HCT116 (cell line): ENCODE measurements around the gene PRELP. TPM values are rescaled to one million over a fixed set of nuclear protein-coding genes. Genes with fewer than 3 reads are reported as not detected.

Experiments used
- ATAC-seq: fragments of 200-7000 bp; cut with Tn5 transposase; 2 replicates; pipeline ENCODE4 v1.9.1; 2020; ENCODE audit warnings: mild to moderate bottlenecking, moderate library complexity
- BruUV-seq: library from RNA; stranded (reverse); fragments of 400-500 nt; replicated peaks from 2 replicates; lab custom pipeline; 2021; lab: Mats Ljungman, UMichigan
- CTCF ChIA-PET: fragments of 300-600 bp; sonication (Branson Sonifier 250); formaldehyde crosslinking; loops from one replicate; lab custom pipeline; 2021; ENCODE audit warnings: antibody characterized with exemption; lab: Charles Lee
- POLR2A ChIA-PET: fragments of 300-600, 350-600 bp; sonication (Branson Sonifier 250); formaldehyde crosslinking; loops from one replicate; lab custom pipeline; 2021; ENCODE audit warnings: antibody characterized with exemption; lab: Charles Lee
- RAD21 ChIA-PET, 2 experiments: fragments of 300-600 bp; sonication (Branson Sonifier 250); formaldehyde crosslinking; loops; one replicate each; lab custom pipeline; 2023; ENCODE audit warnings: low total read pairs in 2 of 2; ENCODE audit not compliant: uncharacterized antibody in 2 of 2, unreplicated experiment in 2 of 2, low non-redundant PET in 1 of 2; lab: Charles Lee
- DNase-seq: peaks from one replicate; pipeline ENCODE4 v3.0.0-alpha.2; 2010; ENCODE audit warnings: low read depth, low spot score
- H2AFZ ChIP-seq: fragments of 200-600 bp; shearing (Covaris generic), sonication (generic); 2 replicates; pipeline ENCODE4 v1.6.1; 2017; ENCODE audit warnings: low read depth, mixed run types, mixed read lengths, antibody characterized with exemption, low read length; ENCODE audit not compliant: poor library complexity, severe bottlenecking
- H3K27ac ChIP-seq: 2 replicates; pipeline ENCODE4 v1.5.1; 2012; ENCODE audit warnings: low read depth, low read length
- H3K27me3 ChIP-seq: fragments of 200-600 bp; sonication (generic); 2 replicates; pipeline ENCODE4 v1.6.1; 2016; ENCODE audit warnings: mixed run types, low read length, mixed read lengths; ENCODE audit not compliant: insufficient read depth
- H3K36me3 ChIP-seq, 2 experiments: fragments of 200-500 bp in 1 of 2; fragments of 200-600 bp in 1 of 2; sonication (Bioruptor generic) in 1 of 2; sonication (generic) in 1 of 2; 2 replicates each; pipeline versions ENCODE4 v1.5.1 to v1.6.1; 2014 to 2016; ENCODE audit warnings: low read length in 2 of 2, inconsistent platforms in 1 of 2, mixed read lengths in 1 of 2, mixed run types in 1 of 2; ENCODE audit not compliant: insufficient read depth in 2 of 2, control insufficient read depth in 1 of 2
- H3K4me1 ChIP-seq, 2 experiments: fragments of 200-600 bp in 1 of 2; sonication (generic) in 1 of 2; 2 replicates each; pipeline versions ENCODE4 v1.5.1 to v1.6.1; 2012 to 2017; ENCODE audit warnings: low read length in 2 of 2, inconsistent platforms in 1 of 2, mild to moderate bottlenecking in 1 of 2, mixed read lengths in 1 of 2, mixed run types in 1 of 2, moderate library complexity in 1 of 2; ENCODE audit not compliant: insufficient read depth in 2 of 2, control insufficient read depth in 1 of 2
- H3K4me2 ChIP-seq: fragments of 200-600 bp; sonication (generic); 2 replicates; pipeline ENCODE4 v1.6.1; 2017; ENCODE audit warnings: mixed run types, low read length, mixed read lengths
- H3K4me3 ChIP-seq, 2 experiments: fragments of 200-600 bp in 1 of 2; sonication (generic) in 1 of 2; replicated peaks in 1 of 2; 2 replicates each; pipeline ENCODE4 v1.5.1; 2011 to 2016; ENCODE audit warnings: low read length in 2 of 2, control low read depth in 1 of 2, low read depth in 1 of 2, mild to moderate bottlenecking in 1 of 2, mixed read lengths in 1 of 2, mixed run types in 1 of 2
- H3K79me2 ChIP-seq: fragments of 200-600 bp; sonication (generic); 2 replicates; pipeline ENCODE4 v1.6.1; 2017; ENCODE audit warnings: mild to moderate bottlenecking, mixed run types, low read length, moderate library complexity, mixed read lengths; ENCODE audit not compliant: insufficient read depth
- H3K9ac ChIP-seq: fragments of 200-600 bp; sonication (generic); 2 replicates; pipeline ENCODE4 v1.6.1; 2016; ENCODE audit warnings: low read length, mixed read lengths
- H3K9me2 ChIP-seq: fragments of 200-600 bp; sonication (generic), shearing (Covaris generic); 2 replicates; pipeline ENCODE4 v1.6.1; 2017; ENCODE audit warnings: mixed run types, mild to moderate bottlenecking, moderate library complexity; ENCODE audit not compliant: insufficient read depth
- H3K9me3 ChIP-seq, 2 experiments: fragments of 200-500 bp in 1 of 2; fragments of 200-600 bp in 1 of 2; sonication (Bioruptor generic) in 1 of 2; sonication (generic) in 1 of 2; 2 replicates each; pipeline ENCODE4 v1.6.1; 2014 to 2017; ENCODE audit warnings: low read length in 2 of 2, mixed read lengths in 2 of 2, inconsistent platforms in 1 of 2, low read depth in 1 of 2, mild to moderate bottlenecking in 1 of 2, mixed run types in 1 of 2, moderate library complexity in 1 of 2; ENCODE audit not compliant: control insufficient read depth in 1 of 2, insufficient read depth in 1 of 2
- H4K20me1 ChIP-seq: fragments of 200-600 bp; sonication (generic), shearing (Covaris generic); 2 replicates; pipeline ENCODE4 v1.6.1; 2017; ENCODE audit warnings: mixed run types, mild to moderate bottlenecking, moderate library complexity; ENCODE audit not compliant: insufficient read depth
- CBX3 ChIP-seq: IDR thresholded peaks from 2 replicates; pipeline ENCODE4 v1.6.1; 2012; ENCODE audit warnings: low read depth
- RAD21 ChIP-seq: IDR thresholded peaks from 2 replicates; pipeline ENCODE4 v1.6.1; 2012; ENCODE audit warnings: low read depth, mild to moderate bottlenecking
- SIN3A ChIP-seq: IDR thresholded peaks from 2 replicates; pipeline ENCODE4 v1.6.1; 2012; ENCODE audit warnings: low read depth
- YY1 ChIP-seq: IDR thresholded peaks from 2 replicates; pipeline ENCODE4 v1.6.1; 2011; ENCODE audit warnings: low read length, low read depth, moderate library complexity, mild to moderate bottlenecking; ENCODE audit not compliant: insufficient replicate concordance; ENCODE audit errors: extremely low read depth
- ZNF274 ChIP-seq: fragments of 200-500 bp; sonication (Bioruptor generic); IDR thresholded peaks from 2 replicates; pipeline ENCODE4 v1.6.1; 2014; ENCODE audit warnings: mild to moderate bottlenecking, low read depth, low read length, inconsistent platforms
- intact Hi-C: fragments of 100-400 bp; cut with micrococcal nuclease; formaldehyde crosslinking; loops from 2 replicates; pipeline ENCODE4 v1.10.0; 2022
- total RNA-seq: library from RNA; stranded (reverse); gene quantifications from one replicate; pipeline ENCODE4 v1.2.1, GENCODE V29; 2021; ENCODE audit not compliant: unreplicated experiment
- TF ChIP-seq, protein P1 (sequence below), 3 experiments: fragments of 200-600 bp in 1 of 3; sonication (generic) in 1 of 3; IDR thresholded peaks in 2 of 3; conservative IDR thresholded peaks in 1 of 3; 2 replicates each; pipeline ENCODE4 v1.5.1; 2012 to 2017; ENCODE audit warnings: low read depth in 2 of 3, low read length in 2 of 3, antibody characterized with exemption in 1 of 3, borderline replicate concordance in 1 of 3, control low read depth in 1 of 3, mild to moderate bottlenecking in 1 of 3, mixed read lengths in 1 of 3, mixed run types in 1 of 3, moderate library complexity in 1 of 3; ENCODE audit not compliant: insufficient read depth in 1 of 3

PRELP gene
- total RNA-seq, 1 experiment from 2014 or later, result 0.10 TPM

DNA sequence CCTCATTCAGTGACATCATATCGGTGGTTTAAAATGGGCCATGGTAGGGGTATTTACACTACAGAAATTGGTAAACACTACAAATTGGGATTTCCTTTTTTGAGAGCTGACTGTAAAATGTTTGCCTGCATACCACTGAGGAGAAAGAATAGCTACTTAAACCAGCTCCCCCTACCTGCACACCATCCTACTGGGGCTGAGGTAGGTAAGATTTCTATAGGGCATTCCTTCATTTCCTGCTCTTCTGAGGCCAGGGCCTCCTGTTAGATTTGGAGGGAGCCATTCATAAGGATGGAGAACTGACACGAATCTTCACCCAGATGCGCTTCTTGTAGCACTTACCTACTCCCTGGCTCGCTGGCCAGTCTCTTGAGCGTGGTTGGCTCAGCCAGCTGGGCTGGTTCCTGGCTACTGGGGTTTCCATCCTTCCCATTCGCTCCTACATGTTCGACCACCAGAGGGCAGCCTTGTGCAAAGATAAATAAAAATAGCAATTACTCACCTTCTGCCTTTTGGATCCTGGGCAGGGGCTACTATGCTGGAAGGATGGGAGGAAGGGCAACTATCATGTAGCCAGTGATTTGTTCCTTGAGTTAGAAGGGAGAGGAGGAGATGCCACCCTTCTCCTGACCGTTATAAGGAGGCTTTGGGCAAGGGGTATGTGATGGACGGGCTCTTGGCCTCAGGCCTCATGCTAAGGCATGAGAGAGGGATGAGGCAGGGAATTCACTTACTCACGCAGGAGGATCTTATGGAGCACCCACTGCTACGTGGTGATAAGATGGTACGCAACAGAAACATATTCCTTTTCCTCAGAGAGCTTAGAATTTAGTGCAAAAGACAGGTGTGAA, 29.0 kb downstream of the PRELP start:
- RAD21 ChIA-PET, result interaction anchor here (1.2 to 1.7 kb wide), 6 partner anchors 169 to 237 kb away, joined by 3 to 8 read pairs (median 5); no protein-coding TSS in a partner anchor
- no peak overlapping the region for H3K27ac ChIP-seq

More for the DNA sequence above, 29.0 kb downstream of the PRELP start:
- Histone ChIP-seq H3K36me3 (no peaks in the 10 kb centered on the region), H3K4me2 (peak overlapping the region; percentile 38; the same call in 1 of the 2 replicates), H3K4me3 (no peak overlapping the region), H3K4me1 (peaks cover 0 to 7% of the 10 kb centered on the region in 2 experiments; a peak in 1 of 4 replicates), H3K27me3 (peaks cover 13% of the 10 kb centered on the region; the same call in 1 of the 2 replicates), H3K79me2 (no peaks in the 10 kb centered on the region), H3K9ac (no peak overlapping the region), H4K20me1 (no peaks in the 10 kb centered on the region), H2AFZ (peak overlapping the region; percentile 14), H3K9me2 (no peaks in the 10 kb centered on the region), H3K9me3 (no peaks in the 10 kb centered on the region)
- no TSS peak for BruUV-seq
- DNase-seq (peak; percentile 70), ATAC-seq (peak; percentile 98)
- ChIA-PET POLR2A (interaction anchor here (1.3 to 1.4 kb wide), 2 partner anchors 17 to 197 kb away, joined by 4 to 6 read pairs; no protein-coding TSS in a partner anchor), CTCF (interaction anchor here (0.6 to 3.3 kb wide), 26 partner anchors 11 to 342 kb away, joined by 3 to 73 read pairs (median 4); partner anchors contain the start of genes ATP2B4 and OPTC)
- TF ChIP-seq RAD21, result peak; percentile 86
- no peak for TF ChIP-seq ZNF274
- 0 out of 2 replicates have a peak, but pooled peaks have one; percentile 37 for TF ChIP-seq CBX3
- TF ChIP-seq, protein P1, sequence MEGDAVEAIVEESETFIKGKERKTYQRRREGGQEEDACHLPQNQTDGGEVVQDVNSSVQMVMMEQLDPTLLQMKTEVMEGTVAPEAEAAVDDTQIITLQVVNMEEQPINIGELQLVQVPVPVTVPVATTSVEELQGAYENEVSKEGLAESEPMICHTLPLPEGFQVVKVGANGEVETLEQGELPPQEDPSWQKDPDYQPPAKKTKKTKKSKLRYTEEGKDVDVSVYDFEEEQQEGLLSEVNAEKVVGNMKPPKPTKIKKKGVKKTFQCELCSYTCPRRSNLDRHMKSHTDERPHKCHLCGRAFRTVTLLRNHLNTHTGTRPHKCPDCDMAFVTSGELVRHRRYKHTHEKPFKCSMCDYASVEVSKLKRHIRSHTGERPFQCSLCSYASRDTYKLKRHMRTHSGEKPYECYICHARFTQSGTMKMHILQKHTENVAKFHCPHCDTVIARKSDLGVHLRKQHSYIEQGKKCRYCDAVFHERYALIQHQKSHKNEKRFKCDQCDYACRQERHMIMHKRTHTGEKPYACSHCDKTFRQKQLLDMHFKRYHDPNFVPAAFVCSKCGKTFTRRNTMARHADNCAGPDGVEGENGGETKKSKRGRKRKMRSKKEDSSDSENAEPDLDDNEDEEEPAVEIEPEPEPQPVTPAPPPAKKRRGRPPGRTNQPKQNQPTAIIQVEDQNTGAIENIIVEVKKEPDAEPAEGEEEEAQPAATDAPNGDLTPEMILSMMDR (IDR thresholded peaks at IDR 0.05 in 2 of 3, conservative IDR thresholded peaks at IDR 0.05 in 1 of 3; ENCODE audit: borderline replicate concordance in 1 of 3, insufficient read depth in 1 of 3, low read depth in 2 of 3, low read length in 2 of 3), result peak; percentile 70 to 85 (median 83)
- no peak for TF ChIP-seq SIN3A
- TF ChIP-seq YY1, result peak; percentile 58
- intact Hi-C loops, result loop anchor here (1.0 to 5.0 kb wide), 2 partner anchors 162 to 198 kb away; no protein-coding TSS in a partner anchor
